Pulmonary artery endothelial cell (primary cell): ENCODE measurements around the gene GLDC. TPM values are rescaled to one million over a fixed set of nuclear protein-coding genes. Genes with fewer than 3 reads are reported as not detected.
A peak's percentile ranks its signal among the peaks of the same experiment; 100 is the strongest.
"Not testable (repeated sequence)": the region's sequence is repeated elsewhere in the genome, so short reads cannot be mapped to it uniquely, and the experiment has no call there.

Experiments
- DNase-seq: peaks from one replicate; pipeline ENCODE4 v3.0.0-alpha.2; 2011; ENCODE audit warnings: low read depth, low spot score
- total RNA-seq: library from RNA; depleted of rRNA; stranded (reverse); fragments of >200 nt; gene quantifications from 2 replicates; pipeline ENCODE4 v1.2.3, GENCODE V29; 2014

Gene GLDC
- total RNA-seq, 1 donor from 2014 or later = 16.5 TPM

DNA sequence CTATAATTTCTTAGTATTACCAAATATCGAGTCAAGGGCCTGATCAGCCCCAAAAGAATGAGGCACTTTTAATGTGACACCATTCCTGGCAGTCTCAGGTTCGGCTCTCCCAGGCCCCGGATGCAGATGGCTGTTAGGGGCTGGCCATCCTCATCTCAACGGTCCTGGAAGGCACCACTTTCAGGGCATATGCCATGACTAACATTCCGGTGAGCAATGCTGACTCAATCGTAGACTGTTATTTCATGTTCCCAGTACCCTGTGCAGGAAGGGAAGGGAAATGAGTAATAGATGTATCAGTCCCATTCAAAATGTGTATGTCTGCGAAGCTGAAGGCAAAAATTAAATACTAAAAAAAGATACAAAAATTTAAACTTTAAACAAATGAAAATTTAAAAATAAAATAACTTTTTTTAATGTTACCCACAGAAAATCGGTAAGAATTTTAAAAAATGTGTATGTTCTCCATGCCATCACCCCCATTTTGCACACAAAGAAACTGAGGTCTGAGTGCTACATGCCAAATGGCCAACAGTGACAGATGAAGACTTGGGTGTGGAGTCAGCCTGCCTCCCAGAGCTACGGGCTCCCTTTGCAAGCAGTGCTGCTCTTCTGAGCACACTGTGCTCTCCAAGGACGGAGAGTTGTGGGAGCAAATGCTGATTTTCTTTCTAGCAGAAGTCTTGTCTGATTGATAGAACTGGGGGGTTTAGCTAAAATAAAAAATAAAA, 79.0 kb downstream of the GLDC start:
- DNase-seq = peak; percentile 97

DNA sequence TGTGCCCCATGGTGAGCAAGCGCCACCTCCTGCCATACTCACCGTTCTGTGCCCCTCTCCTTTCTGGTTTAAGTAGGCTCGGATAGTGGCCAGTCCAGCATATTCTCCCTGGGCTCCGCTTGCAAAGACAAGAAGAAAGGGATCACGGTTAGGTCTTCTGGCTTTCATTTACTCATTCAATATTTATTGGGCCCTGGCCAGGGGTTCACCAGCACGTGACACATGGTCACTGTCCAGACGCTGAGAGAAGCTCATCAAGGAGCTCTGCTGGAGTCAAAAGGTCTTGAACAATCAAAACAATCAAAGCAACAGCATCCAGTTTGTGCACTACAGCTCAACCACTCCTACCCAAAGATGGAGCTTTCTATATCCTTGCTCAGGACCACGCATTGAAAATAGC, 80.2 kb downstream of the GLDC start:
- DNase-seq = no peak

DNA sequence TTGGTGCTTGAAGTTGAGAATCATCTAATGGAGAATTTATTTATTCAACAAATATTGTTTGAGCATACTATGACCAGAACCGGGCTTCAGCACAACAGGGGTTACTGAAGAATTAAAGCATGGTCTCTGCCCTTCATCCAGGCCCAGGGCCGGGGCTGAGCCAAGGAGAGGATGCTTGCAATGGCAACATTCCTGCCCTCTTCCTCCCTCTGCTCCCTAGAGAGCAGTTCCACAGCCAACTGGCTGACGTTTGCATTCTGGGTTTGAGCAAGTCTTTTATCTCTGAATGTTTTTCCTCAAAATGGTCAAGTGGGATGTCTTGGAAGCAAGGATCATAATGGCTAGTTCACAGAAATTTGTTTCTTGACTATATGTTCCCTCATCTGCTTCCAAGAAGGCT, 80.7 kb downstream of the GLDC start:
- no peak for DNase-seq

DNA sequence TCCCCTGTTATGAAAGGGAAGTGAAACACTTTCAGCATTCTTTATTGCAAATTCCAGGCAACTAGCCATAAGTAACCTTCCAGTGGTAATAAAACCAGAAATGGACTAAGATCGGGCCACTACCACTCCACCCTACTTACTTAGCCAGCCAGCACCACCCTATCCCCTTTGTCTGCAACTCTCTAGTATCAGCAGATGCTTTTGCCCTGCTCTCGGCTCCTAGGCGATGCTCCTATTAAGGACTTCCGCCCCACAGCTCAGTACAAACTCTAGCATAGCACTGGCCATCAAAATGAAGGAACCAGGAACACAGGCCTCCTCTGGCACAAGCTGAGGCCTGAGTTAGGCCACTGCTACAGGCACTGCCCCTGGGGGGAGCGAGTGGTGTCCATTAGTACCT, 81.2 kb downstream of the GLDC start:
- DNase-seq = peak; percentile 71

DNA sequence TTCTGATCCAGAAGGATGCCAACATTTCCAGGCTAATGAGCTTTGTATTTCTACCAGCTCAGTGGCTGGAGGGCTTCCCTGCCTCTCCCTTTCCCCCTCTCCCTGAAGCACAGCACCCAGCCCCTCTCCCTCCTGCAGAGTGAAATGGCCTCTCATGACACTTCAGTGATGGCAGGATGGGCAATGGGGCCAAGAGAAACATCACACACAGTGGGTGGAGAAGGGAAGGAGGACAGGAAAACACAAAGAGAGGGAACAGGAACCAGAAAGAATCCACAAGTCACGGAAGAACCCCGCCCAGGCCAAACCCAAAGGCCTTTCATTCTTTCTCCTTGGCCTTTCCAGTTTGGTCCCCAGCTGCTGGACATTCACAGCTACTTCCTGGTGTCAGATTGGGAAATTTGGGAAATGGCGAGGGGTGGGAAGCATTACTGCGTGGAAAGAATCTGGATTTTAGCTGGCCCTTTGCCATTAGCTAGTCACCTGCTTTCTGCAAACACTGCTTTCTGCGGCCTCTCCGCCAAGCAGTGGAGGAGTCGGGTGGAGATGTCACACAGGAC, 82.6 kb downstream of the GLDC start:
- DNase-seq = no peak

DNA sequence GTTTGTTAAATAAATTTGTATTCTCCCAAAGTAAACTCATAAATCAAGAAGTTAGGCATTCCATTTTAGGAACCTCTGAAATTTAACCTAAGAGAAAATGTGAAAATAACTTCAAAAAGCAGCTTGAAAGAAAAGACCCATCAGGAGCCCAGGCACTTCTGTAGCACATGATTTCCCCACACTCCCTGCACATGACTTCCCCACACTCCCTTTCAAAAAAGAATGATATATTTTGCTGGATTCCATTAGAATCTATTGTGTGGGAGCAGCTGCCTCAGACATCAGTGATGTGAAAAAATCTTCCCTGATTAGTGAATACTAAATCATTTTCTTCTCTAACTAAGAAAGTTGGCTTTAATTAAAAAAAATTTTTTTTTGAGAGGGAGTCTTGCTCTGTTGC, 83.3 kb downstream of the GLDC start:
- no peak for DNase-seq

DNA sequence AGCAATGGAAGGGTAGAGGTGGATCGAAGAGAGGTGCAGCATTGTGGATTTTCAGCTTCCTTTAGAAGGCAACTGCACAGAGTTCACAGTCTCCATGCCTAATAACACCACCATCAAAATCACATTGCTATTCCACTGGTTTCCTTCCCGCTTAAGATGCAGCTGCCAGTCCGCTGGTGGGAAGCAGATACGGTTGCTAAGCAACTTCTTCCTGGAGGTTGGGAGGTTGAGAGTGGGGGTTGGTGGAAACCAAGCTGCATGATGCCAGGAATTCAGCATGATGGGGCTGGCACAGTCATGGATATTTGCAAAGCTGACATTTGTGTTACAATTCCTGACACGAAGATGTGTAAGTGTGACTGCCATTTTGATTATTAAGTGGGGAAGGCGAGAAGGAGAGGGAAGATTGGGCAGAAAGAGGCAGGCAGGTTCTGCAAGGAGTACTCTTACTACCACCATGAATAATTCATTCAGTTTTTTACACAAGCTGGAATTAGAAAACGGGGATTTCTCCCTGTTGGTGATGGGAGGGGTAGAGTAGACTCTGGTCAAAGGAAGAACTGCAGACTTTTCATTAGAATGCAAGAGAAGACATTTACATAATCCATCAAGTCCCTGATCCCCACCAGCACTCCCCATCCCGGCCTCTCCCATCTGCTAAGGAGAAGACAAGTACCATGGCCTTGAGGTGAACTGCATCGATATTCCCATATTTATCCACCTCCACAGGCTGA, 87.5 kb downstream of the GLDC start:
- DNase-seq = peak; percentile 94

DNA sequence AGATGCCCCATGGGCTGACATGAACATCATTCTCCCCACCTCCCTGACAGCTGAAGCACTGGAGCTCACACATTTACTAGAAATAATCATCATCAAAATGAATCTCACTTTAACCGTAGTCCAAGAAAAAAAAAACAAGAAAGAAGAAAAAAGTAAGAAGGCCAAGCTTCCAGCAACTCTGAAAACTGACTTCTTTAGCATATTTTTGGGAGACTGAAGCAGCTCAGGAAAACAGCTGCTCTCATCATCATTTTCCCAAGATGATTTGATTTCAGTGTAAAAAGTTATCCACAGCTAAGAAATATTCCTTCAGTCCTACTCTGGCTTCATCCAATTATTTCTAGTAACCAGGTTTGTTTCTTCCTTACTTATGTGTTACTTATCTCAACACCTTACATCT, 91.7 kb downstream of the GLDC start:
- DNase-seq = no peak

DNA sequence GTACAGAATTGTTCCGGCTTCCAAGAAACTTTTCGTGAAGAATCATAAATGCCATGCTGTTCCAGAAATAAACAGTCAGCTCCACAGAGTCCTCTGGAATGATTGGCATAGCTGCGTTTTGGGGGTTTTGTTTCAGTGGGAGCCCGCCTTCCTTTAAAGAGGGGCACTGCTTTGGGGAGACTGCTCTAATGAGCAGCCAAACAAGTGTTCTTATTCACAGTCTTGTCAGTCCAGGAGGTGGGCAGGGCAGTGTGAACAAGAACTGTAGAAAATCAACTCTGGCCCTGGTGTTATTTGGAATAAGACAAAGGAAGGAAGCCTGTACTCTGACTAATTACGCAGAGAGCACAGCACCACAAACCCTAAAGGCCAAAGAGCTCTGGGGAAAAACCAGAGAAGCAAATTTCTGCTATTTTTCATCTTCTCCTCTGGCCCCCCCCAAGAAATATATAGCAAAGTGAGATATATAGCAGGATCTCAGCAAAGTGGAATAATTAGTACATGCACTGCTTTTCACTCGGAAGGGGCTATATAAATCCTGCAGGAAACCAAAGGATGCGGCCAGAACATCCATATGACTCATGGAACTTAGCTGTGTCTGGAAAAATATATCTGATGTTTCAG, 92.9 kb downstream of the GLDC start:
- DNase-seq = peak; percentile 77

DNA sequence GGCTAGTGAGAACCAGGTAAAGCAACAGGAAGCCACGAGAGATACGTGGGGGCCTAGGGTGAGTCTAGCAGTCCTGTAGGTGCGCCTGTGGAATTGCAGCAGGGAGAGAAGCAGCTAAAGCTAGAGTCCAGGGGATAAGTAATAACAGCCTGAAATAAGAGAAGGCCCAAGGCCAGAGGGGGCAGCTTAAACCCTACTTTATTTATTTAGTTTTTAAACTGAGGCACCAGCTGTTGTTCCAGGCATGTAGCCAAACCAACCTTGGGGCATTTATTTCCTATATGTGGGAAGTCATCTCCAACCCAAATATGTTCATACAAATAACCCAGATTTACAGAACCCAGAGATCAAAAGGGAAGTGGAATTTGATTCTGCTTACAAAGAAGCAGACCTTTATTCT, 93.5 kb downstream of the GLDC start:
- no peak for DNase-seq

DNA sequence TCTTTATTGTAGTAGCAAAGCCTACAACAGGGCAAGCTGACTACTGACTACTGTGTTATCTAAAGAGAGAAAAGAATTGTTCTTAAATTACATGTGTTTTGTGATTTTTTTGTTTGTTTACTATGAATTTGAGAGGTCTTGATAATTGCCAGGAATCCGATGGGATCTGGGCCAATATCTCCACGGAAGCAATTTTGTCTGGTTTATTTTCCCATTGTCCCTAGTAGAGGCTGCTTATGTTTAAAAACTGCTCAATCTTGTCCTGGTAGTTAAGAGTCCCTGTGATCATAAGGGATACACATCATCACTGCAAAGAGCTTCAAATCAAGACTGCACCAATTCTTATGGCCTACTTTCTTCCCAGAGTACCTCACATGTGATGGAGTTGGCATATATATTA, 94.4 kb downstream of the GLDC start:
- DNase-seq = no peak

DNA sequence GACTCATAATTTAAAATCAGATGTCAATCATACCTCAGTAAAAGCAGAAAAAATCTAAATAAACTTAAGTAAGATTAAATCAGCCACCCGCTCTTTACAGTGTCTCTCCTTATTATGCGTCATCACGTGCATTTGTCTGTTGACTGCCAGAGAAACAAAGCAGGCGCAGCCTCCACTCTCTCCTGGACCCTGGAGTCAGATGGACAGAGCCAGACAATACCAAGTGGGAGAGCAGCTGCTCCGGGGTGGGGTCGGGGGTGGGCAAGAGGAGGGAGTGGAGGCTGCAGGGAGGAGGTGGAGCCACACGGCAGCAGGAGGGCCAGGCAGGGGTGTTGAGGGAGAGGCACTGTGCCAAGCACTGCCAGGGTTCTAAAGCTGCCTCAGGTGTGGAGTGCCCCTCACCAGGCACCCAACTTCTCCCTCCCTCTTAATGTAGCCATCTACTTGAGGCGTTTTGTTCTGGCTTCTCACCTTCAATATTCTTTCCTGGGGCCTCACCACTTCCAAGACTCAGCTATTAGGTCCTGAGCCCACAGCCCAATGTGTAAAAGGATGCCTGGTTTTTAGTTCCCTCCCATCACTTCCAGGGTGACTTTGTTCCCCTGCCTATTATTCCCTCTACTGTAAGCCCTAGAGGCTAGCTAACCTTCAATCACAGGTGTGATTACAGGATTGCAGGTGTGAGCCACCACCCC, 96.3 kb downstream of the GLDC start:
- no peak for DNase-seq

DNA sequence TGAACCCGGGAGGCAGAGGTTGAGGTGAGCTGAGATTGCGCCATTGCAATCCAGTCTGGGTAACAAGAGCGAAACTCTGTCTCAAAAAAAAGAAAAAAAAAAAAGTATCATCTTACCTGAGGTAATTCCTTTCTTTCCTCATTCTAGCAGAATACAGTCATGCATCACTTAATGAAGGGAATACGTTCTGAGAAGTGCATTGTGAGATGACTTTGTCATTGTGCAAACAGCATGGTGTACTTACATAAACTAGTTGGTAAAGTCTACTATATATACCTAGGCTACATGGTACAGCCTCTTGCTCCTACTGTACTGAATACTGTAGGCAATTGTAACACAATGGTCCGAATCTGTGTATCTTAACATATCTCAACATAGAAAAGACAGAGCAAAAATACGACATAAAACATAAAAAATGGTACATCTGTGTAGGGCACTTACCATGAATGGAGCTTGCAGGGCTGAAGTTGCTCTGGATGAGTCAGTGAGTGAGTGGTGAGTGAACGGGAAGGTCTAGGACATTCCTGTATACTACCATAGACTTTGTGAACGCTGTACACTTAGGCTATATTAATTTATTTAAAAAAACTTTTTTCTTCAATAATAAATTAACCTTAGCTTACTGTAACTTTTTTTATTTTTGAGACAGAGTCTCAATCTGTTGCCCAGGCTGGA, 100.4 kb downstream of the GLDC start:
- no peak for DNase-seq

DNA sequence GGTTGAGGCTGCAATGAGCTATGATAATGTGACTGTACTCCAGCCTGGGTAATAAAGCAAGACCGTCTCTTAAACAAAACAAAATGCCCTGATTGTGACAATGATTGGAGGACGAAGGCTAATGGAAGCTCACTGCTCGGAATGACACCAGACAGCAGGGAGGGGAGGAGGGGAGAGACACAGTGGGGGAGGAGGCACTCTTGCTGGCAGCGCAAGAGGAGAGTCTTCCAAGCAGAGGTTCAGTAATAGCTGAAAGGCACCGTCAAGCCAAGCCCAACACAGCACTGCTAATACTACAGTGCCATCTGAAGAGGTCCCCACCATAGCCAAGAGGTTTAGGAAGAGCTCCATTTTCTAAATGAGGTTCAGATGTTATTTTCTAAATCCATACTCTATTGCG, 102.3 kb downstream of the GLDC start:
- no peak for DNase-seq

DNA sequence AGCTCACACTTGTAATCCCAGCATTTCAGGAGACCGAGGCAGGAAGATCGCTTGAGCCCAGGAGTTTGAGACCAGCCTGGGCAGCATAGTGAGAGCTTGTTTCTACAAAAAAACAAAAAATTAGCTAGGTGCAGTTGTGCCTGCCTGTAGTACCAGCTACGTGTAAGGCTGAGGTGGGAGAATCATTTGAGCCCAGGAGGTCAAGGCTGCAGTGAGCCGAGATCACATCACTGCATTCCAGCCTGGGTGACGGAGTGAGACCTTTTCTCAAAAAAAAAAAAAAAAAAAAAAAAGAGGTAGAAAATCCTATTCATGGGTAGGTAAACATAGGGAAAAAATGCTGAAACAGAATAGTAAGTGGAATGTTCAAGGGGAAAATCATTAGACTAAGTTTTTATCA, 102.9 kb downstream of the GLDC start:
- DNase-seq = not testable (repeated sequence)

DNA sequence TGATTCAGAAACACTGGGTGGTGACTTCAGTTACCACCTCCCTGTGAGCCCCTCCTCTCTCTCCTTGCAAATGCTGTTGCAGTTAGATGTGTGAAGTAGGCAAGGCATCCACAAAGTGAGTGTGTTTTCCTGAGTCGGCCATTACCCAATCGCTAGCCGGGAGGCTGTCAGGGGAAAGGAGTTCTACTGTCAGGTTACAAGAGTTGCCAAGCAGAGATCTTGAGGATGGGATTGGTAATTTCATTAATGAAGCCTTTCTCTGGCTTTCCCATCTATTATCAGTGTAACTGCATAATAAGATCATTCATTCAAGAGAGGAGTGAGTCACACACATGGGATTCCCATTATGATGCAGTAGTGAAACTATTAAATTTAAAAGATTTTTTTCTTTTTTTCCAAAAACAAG, 106.9 kb downstream of the GLDC start:
- no peak for DNase-seq

DNA sequence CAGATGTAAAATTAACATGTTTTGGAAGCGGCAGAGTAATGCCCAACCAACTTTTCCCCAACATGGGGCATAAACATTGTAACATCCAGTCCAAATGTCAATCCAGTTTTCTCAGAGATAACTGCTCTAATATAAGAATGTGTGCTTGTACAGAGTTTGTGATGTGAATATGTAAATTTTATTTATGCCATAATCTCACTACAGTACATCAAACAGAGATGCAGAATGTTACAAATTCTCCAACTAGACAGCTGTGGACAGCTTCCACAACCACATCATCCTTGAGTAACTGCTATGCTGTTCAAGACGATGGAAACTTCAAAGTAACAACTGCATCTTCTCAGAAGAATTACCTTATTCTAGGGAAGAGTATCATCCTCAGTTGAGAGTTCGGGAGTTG, 109.9 kb downstream of the GLDC start:
- no peak for DNase-seq

DNA sequence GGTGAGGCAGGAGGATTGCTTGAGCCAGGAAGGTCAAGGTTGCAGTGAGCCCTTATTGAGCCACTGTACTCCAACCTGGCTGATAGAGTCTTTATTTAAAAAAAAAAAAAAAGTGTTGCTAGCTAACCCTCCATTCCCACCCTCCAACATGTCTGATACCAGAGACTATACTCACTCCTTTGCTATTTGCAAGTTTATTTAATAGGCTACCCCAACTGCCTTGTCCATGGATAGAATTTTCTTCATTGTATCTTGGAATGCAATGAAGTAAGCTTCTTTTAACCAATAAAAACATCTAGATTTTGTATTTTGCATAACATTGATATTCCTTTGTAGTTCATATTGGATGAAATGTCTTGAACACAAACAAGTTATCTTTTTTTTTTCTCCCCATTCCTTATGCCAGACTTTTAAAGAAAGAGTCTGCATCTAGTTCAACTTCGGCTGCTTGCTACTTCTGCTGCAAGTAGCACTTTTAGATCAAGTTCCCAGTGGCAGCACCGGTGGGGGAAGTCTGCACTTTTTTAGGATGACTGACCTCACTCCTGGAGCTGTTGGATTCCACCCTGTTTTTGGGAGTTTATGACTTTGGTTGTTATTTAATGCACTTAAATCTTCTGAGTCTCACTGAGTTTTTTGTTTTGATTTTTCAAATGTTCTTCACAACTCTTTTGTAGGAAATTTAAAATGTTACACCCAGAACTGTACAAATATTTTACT, 120.0 kb downstream of the GLDC start:
- no peak for DNase-seq

DNA sequence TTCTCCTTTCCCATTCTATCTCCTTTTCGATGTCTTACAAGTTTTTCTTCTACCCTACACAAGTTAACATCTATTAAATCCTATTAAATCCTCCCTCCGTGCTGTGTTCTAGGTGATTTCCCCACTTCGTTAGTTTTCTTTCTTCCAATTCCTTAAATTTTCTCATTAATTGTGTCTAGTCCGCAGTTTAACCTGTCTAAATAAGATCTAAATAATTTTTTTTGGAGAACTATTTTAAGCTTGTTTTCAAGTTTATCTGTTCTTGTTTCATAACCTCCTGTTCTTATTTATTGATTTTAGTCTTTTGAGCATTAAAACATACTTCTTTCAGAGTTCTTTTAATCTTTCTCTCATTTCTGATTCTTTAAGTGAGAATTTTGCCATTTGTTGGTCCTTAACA, 123.3 kb downstream of the GLDC start:
- no peak for DNase-seq

DNA sequence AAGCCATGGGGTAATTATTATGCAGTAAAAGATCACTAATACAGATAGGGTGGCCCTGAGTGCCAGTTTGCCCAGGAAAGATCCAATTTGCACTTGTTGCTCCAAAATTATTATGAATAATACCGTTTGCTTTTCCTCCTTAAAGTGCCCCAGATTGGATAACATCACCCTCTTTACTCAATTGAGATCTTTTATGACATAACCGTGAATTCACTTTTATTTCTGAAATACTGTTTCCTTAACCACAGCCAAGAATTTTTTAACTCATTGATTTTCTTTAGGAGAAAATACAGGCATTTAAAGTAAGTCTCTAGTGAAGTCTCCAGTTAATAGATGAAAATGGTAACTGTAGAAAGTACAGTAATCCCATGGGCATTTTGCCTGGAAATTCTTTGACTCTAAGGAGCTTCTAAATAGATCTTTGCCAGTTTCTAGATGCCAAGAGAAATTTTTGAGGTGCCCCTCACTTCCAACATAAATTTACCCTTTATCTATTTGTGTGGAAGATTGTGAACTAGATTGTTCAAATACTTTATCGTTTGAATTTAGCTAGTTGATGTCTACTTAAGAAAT, 133.4 kb downstream of the GLDC start:
- no peak for DNase-seq
